Endodermal cell (in vitro differentiated cells): ENCODE results near the gene BCAS2. TPM values are rescaled to one million over a fixed set of nuclear protein-coding genes. Genes with fewer than 3 reads are reported as not detected.

Source experiments
- DNase-seq: peaks from one replicate; pipeline ENCODE4 v3.0.0-alpha.2; 2017
- H3K27ac ChIP-seq: 2 replicates; pipeline ENCODE4 v1.5.1; 2013; ENCODE audit warnings: mild to moderate bottlenecking, low read depth, low read length, moderate library complexity
- H3K27me3 ChIP-seq: 2 replicates; pipeline ENCODE4 v1.6.1; 2013; ENCODE audit warnings: mild to moderate bottlenecking, low read length, moderate library complexity; ENCODE audit not compliant: insufficient read depth, control insufficient read depth, poor library complexity, severe bottlenecking
- H3K36me3 ChIP-seq: 2 replicates; pipeline ENCODE4 v1.7.0; 2013; ENCODE audit warnings: mild to moderate bottlenecking, low read length, moderate library complexity; ENCODE audit not compliant: control insufficient read depth, insufficient read depth
- H3K4me1 ChIP-seq: one replicate; pipeline ENCODE4 v1.7.0; 2013; ENCODE audit warnings: low read length; ENCODE audit not compliant: control insufficient read depth, insufficient read depth
- H3K4me3 ChIP-seq: 2 replicates; pipeline ENCODE4 v1.5.1; 2013; ENCODE audit warnings: mild to moderate bottlenecking, low read length, moderate library complexity
- H3K9ac ChIP-seq: 2 replicates; pipeline ENCODE4 v1.6.1; 2013; ENCODE audit warnings: mild to moderate bottlenecking, low read length, moderate library complexity; ENCODE audit not compliant: poor library complexity, severe bottlenecking; ENCODE audit errors: extremely low read depth
- H3K9me3 ChIP-seq: 2 replicates; pipeline ENCODE4 v1.6.1; 2013; ENCODE audit warnings: mild to moderate bottlenecking, low read length, moderate library complexity; ENCODE audit not compliant: control insufficient read depth
- H3K27ac Mint-ChIP-seq: 2 replicates; pipeline ENCODE4 v1.8.0; 2020; ENCODE audit warnings: mixed read lengths
- H3K27me3 Mint-ChIP-seq: 2 replicates; pipeline ENCODE4 v1.8.0; 2021; ENCODE audit warnings: mild to moderate bottlenecking, mixed read lengths; ENCODE audit not compliant: insufficient read depth
- H3K36me3 Mint-ChIP-seq: 2 replicates; pipeline ENCODE4 v1.8.0; 2020; ENCODE audit warnings: low read depth, mixed read lengths
- H3K4me1 Mint-ChIP-seq: 2 replicates; pipeline ENCODE4 v1.8.0; 2020; ENCODE audit warnings: mixed read lengths
- H3K4me3 Mint-ChIP-seq: 2 replicates; pipeline ENCODE4 v1.8.0; 2020; ENCODE audit warnings: mild to moderate bottlenecking, moderate library complexity, mixed read lengths
- H3K9me3 Mint-ChIP-seq: 2 replicates; pipeline ENCODE4 v1.8.0; 2020; ENCODE audit warnings: mild to moderate bottlenecking, mixed read lengths
- CTCF ChIP-seq: fragments of 200-600 bp; sonication (generic); conservative IDR thresholded peaks from 2 replicates; pipeline ENCODE4 v1.5.0; 2021; ENCODE audit warnings: antibody characterized with exemption, mild to moderate bottlenecking
- WGBS, 2 experiments: methylation state at CpG; one replicate each; pipeline versions ENCODE4 v1.1.5 to v1.1.7; 2013; ENCODE audit warnings: missing lambda C conversion rate in 2 of 2, mixed read lengths in 1 of 2; ENCODE audit not compliant: insufficient coverage in 1 of 2, insufficient read length in 1 of 2; 5-methylcytosine and 5-hydroxymethylcytosine counted together
- total RNA-seq, 2 donors: library from RNA; stranded (reverse); fragmentation: NEBNext Ultra II Directional in 1 of 2; extraction: Animal tissue kit (Norgen Biotek cat#: 25700) in 1 of 2; gene quantifications; 2 replicates in 1 of 2; 3 replicates in 1 of 2; pipeline ENCODE4 v1.2.1, GENCODE V29; 2021

The BCAS2 gene
- total RNA-seq, 2 donors from 2014 or later = 56.8 to 56.9 TPM

GRCh38 chr1:114521396-114522263 is 59.8 kb downstream of the BCAS2 start:
- H3K27ac ChIP-seq = no peak overlapping the region
- H3K36me3 ChIP-seq = no peaks in the 10 kb centered on the region
- Mint-ChIP-seq H3K4me1 (peaks cover 3% of the 10 kb centered on the region), H3K9me3 (peaks cover 5% of the 10 kb centered on the region), H3K27ac (no peak overlapping the region), H3K27me3 (peaks cover 7% of the 10 kb centered on the region), H3K36me3 (no peaks in the 10 kb centered on the region), H3K4me3 (no peak overlapping the region)
- H3K27me3 ChIP-seq = no peaks in the 10 kb centered on the region
- H3K9ac ChIP-seq = no peak overlapping the region
- WGBS, 2 experiments = 93% methylated on average over 5 to 8 of the region's 8 CpGs
- TF ChIP-seq CTCF = no peak
- H3K4me1 ChIP-seq = no peaks in the 10 kb centered on the region
- no peak overlapping the region for H3K4me3 ChIP-seq
- no peak for DNase-seq
- no peaks in the 10 kb centered on the region for H3K9me3 ChIP-seq

Other genes starting within 250 kb of the BCAS2 start
- gene TRIM33, start 70.4 kb downstream of the BCAS2 start, total RNA-seq = 10 to 100 TPM; 47.2 to 50.6 TPM
- gene DENND2C, start 88.4 kb upstream of the BCAS2 start, total RNA-seq = 10 to 100 TPM; 25.6 to 40.3 TPM
- not detected for gene AMPD1, start 113.9 kb upstream of the BCAS2 start, total RNA-seq
- 10 to 100 TPM; 75.0 to 78.0 TPM for gene NRAS, start 135.2 kb upstream of the BCAS2 start, total RNA-seq
- gene CSDE1, start 176.4 kb upstream of the BCAS2 start, total RNA-seq = 100 to 1,000 TPM; 491 to 517 TPM
- 10 to 100 TPM; 69.0 to 72.2 TPM for gene SIKE1, start 199.1 kb upstream of the BCAS2 start, total RNA-seq